HG03565 (cell line): Measurements from ENCODE around the gene ENG.
"Not testable (repeated sequence)": the region's sequence is repeated elsewhere in the genome, so short reads cannot be mapped to it uniquely, and the experiment has no call there.

ENCODE experiments used
- ATAC-seq: cut with Tn5 transposase; IDR thresholded peaks from one replicate; pipeline ENCODE4 v1.9.1; 2021; ENCODE audit warnings: mild to moderate bottlenecking, moderate library complexity; ENCODE audit not compliant: unreplicated experiment

ENG gene

GRCh38 chr9:127796225-127796813 lies 58.1 kb downstream of the ENG start:
- ATAC-seq = no peak

- no peak for ATAC-seq
Measured at GRCh38 chr9:127794001-127794791, 60.3 kb downstream of the ENG start.

GRCh38 chr9:127793093-127793708 lies 61.3 kb downstream of the ENG start:
- no peak for ATAC-seq

- ATAC-seq = no peak
Measured at GRCh38 chr9:127792417-127793031, 61.9 kb downstream of the ENG start.

- ATAC-seq = no peak
Measured at GRCh38 chr9:127791085-127791484, 63.4 kb downstream of the ENG start.

GRCh38 chr9:127790094-127790855 lies 64.2 kb downstream of the ENG start:
- ATAC-seq = no peak

- no peak for ATAC-seq
Measured at GRCh38 chr9:127789179-127789578, 65.3 kb downstream of the ENG start.

- ATAC-seq = no peak
Measured at GRCh38 chr9:127788337-127789011, 66.0 kb downstream of the ENG start.

GRCh38 chr9:127786773-127787104 lies 67.7 kb downstream of the ENG start:
- ATAC-seq = no peak

- ATAC-seq = peak; percentile 49
Measured at GRCh38 chr9:127785933-127786772, 68.3 kb downstream of the ENG start, which contains the start of gene CDK9. Gene CDK9, plus strand, starts transcription at chr9:127786034. Its CDS starts 115 bp downstream, at chr9:127786149.

GRCh38 chr9:127785023-127785932 lies 69.2 kb downstream of the ENG start:
- ATAC-seq = peak; percentile 28

- no peak for ATAC-seq
Measured at GRCh38 chr9:127783111-127784008, 71.1 kb downstream of the ENG start.

GRCh38 chr9:127781806-127782205 lies 72.7 kb downstream of the ENG start:
- no peak for ATAC-seq

- ATAC-seq = not testable (repeated sequence)
Measured at GRCh38 chr9:127780909-127781308, 73.5 kb downstream of the ENG start.

- ATAC-seq = no peak
Measured at GRCh38 chr9:127780126-127780885, 74.2 kb downstream of the ENG start.

GRCh38 chr9:127779136-127779981 lies 75.1 kb downstream of the ENG start:
- ATAC-seq = no peak
